Prostate gland (tissue), 2 donors: Measurements from ENCODE around the gene OR1L8.

Experiments
- POLR2A ChIP-seq: fragments of 450-650 bp; IDR thresholded peaks from one replicate; pipeline ENCODE4 v1.6.1; 2016; ENCODE audit warnings: antibody characterized with exemption, mild to moderate bottlenecking
- TF ChIP-seq, protein P1 (sequence below), 4 experiments: fragments of 200-600 bp in 2 of 4; fragments of 450-650 bp in 2 of 4; sonication (generic) in 2 of 4; IDR thresholded peaks; 1 replicate in 3 of 4; 2 replicates in 1 of 4; pipeline ENCODE4 v1.5.1; 2016 to 2019; ENCODE audit warnings: antibody characterized with exemption in 4 of 4, mild to moderate bottlenecking in 2 of 4, moderate library complexity in 2 of 4

DNA sequence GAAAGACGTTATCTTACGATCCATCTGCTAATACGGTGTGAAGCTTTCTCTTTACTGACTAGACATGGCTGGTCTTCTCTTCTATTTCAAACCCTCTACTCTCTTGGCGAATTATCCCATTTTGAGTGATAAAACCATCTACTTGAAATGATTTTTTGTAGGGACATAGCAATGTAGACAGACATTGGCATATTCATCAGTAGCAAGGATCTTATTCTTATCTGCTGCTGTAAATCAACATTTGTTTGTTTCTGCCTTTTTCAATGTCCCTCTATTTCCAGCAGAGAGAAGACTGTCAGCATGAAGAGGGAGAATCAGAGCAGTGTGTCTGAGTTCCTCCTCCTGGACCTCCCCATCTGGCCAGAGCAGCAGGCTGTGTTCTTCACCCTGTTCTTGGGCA, 64.3 kb downstream of the OR1L8 start, which contains the start of gene OR1J4:
- TF ChIP-seq, protein P1, sequence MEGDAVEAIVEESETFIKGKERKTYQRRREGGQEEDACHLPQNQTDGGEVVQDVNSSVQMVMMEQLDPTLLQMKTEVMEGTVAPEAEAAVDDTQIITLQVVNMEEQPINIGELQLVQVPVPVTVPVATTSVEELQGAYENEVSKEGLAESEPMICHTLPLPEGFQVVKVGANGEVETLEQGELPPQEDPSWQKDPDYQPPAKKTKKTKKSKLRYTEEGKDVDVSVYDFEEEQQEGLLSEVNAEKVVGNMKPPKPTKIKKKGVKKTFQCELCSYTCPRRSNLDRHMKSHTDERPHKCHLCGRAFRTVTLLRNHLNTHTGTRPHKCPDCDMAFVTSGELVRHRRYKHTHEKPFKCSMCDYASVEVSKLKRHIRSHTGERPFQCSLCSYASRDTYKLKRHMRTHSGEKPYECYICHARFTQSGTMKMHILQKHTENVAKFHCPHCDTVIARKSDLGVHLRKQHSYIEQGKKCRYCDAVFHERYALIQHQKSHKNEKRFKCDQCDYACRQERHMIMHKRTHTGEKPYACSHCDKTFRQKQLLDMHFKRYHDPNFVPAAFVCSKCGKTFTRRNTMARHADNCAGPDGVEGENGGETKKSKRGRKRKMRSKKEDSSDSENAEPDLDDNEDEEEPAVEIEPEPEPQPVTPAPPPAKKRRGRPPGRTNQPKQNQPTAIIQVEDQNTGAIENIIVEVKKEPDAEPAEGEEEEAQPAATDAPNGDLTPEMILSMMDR (IDR thresholded peaks at IDR 0.05): no peak
- no peak for TF ChIP-seq POLR2A
